Activated CD4-positive, CD25-positive, alpha-beta regulatory T cell (primary cell): ENCODE measurements around the gene CST4.
"Not testable (repeated sequence)": the region's sequence is repeated elsewhere in the genome, so short reads cannot be mapped to it uniquely, and the experiment has no call there.

ENCODE experiments used
- DNase-seq, 4 experiments: peaks; one replicate each; lab custom pipeline; 2025; lab: John Stamatoyannopoulos, UW

The CST4 gene

GRCh38 chr20:23688684-23689398 lies at the start of gene CST4:
Gene CST4, minus strand, starts transcription at chr20:23689038. Its CDS starts 69 bp downstream, at chr20:23688969.
- not testable (repeated sequence) for DNase-seq

GRCh38 chr20:23735391-23735790 lies 46.6 kb upstream of the CST4 start:
- not testable (repeated sequence) for DNase-seq

GRCh38 chr20:23734949-23735348 lies 46.1 kb upstream of the CST4 start:
- DNase-seq = not testable (repeated sequence)

- not testable (repeated sequence) for DNase-seq
These were observed 45.6 kb upstream of the CST4 start for GRCh38 chr20:23734440-23734839.

- DNase-seq = no peak
These were observed 38.2 kb upstream of the CST4 start for GRCh38 chr20:23727016-23727415.

- DNase-seq = no peak
These were observed 36.3 kb upstream of the CST4 start for GRCh38 chr20:23725102-23725501.

- DNase-seq = not testable (repeated sequence)
These were observed 34.9 kb upstream of the CST4 start for GRCh38 chr20:23723659-23724307.

- DNase-seq = not testable (repeated sequence)
These were observed 34.0 kb upstream of the CST4 start for GRCh38 chr20:23722851-23723250.

- DNase-seq = no peak
These were observed 33.1 kb upstream of the CST4 start for GRCh38 chr20:23721962-23722361.

GRCh38 chr20:23719351-23719750 lies 30.5 kb upstream of the CST4 start:
- not testable (repeated sequence) for DNase-seq

GRCh38 chr20:23711778-23712177 lies 22.9 kb upstream of the CST4 start:
- not testable (repeated sequence) for DNase-seq

- DNase-seq = no peak
These were observed 21.9 kb upstream of the CST4 start for GRCh38 chr20:23710771-23711170.

GRCh38 chr20:23705895-23706294 lies 17.1 kb upstream of the CST4 start:
- no peak for DNase-seq

GRCh38 chr20:23702021-23702420 lies 13.2 kb upstream of the CST4 start:
- no peak for DNase-seq

GRCh38 chr20:23700931-23701330 lies 12.1 kb upstream of the CST4 start:
- no peak for DNase-seq

- no peak for DNase-seq
These were observed 9.1 kb upstream of the CST4 start for GRCh38 chr20:23697947-23698346.

- DNase-seq = not testable (repeated sequence)
These were observed 6.2 kb upstream of the CST4 start for GRCh38 chr20:23695068-23695395.

GRCh38 chr20:23694178-23695067 lies 5.6 kb upstream of the CST4 start:
- not testable (repeated sequence) for DNase-seq

- DNase-seq = not testable (repeated sequence)
These were observed 4.1 kb upstream of the CST4 start for GRCh38 chr20:23692725-23693619.

- DNase-seq = no peak
These were observed 2.8 kb upstream of the CST4 start for GRCh38 chr20:23691675-23692074.

- DNase-seq = no peak
These were observed 1.7 kb upstream of the CST4 start for GRCh38 chr20:23690581-23690980.

- DNase-seq = no peak
These were observed 507 bp upstream of the CST4 start for GRCh38 chr20:23689399-23689690.
